ENCODE measurements around the gene LCP2.

GRCh38 chr5:170250810-170251317, 46.7 kb downstream of the LCP2 start:
- no peak for TF ChIP-seq CTCF (IDR thresholded peaks at IDR 0.05; ENCODE audit: insufficient read depth, low read length)
- no peak for TF ChIP-seq POLR2AphosphoS5 (IDR thresholded peaks at IDR 0.05; ENCODE audit: low read depth)
- no peak for TF ChIP-seq REST (IDR thresholded peaks at IDR 0.05; ENCODE audit: insufficient replicate concordance, low read depth)
- no peak for TF ChIP-seq GABPA (IDR thresholded peaks at IDR 0.05; ENCODE audit: low read depth)
